Measurements from ENCODE around the gene ESRRB. TPM values are rescaled to one million over a fixed set of nuclear protein-coding genes. Genes with fewer than 3 reads are reported as not detected.

Gene ESRRB
- total RNA-seq, 1 donor from 2014 or later = 0.16 TPM

- no peaks in the 10 kb centered on the region for H3K36me3 Mint-ChIP-seq
- peaks cover 36% of the 10 kb centered on the region for H3K27me3 Mint-ChIP-seq (ENCODE audit: low read depth)
- H3K9me3 Mint-ChIP-seq = no peaks in the 10 kb centered on the region
- peaks cover 14% of the 10 kb centered on the region for H3K4me1 Mint-ChIP-seq
- TF ChIP-seq, protein P1, sequence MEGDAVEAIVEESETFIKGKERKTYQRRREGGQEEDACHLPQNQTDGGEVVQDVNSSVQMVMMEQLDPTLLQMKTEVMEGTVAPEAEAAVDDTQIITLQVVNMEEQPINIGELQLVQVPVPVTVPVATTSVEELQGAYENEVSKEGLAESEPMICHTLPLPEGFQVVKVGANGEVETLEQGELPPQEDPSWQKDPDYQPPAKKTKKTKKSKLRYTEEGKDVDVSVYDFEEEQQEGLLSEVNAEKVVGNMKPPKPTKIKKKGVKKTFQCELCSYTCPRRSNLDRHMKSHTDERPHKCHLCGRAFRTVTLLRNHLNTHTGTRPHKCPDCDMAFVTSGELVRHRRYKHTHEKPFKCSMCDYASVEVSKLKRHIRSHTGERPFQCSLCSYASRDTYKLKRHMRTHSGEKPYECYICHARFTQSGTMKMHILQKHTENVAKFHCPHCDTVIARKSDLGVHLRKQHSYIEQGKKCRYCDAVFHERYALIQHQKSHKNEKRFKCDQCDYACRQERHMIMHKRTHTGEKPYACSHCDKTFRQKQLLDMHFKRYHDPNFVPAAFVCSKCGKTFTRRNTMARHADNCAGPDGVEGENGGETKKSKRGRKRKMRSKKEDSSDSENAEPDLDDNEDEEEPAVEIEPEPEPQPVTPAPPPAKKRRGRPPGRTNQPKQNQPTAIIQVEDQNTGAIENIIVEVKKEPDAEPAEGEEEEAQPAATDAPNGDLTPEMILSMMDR (IDR thresholded peaks at IDR 0.05; ENCODE audit: unreplicated experiment) = no peak
- no peak for DNase-seq (ENCODE audit: low spot score in 2 of 2, unreplicated experiment in 2 of 2)
- no peak overlapping the region for H3K27ac Mint-ChIP-seq
- no peak overlapping the region for H3K4me3 Mint-ChIP-seq
Observed at GRCh38 chr14:76498463-76498935, 122.6 kb downstream of the ESRRB start.

GRCh38 chr14:76498976-76499375, 123.0 kb downstream of the ESRRB start:
- peaks cover 14% of the 10 kb centered on the region for H3K4me1 Mint-ChIP-seq
- no peak for DNase-seq (ENCODE audit: low spot score in 2 of 2, unreplicated experiment in 2 of 2)

DNA sequence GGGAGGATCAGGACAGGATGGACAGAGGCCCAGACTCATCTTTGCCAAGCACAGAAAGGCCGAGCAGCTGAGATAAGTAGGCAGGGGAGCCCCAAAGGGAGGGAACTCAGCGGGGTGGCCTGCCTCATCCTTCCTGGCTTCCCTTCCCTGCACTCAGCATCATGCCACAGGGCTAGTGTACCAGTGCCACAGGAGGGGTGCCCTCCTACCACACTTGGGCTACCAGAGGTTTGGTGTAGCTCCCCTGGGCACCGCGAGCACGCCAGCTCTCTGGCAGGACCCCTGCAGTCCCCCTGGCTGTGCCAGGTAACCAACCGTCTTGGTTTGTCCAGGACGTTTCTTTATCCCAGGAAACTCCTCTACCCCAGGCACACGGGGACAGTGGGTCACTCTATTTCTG, 123.5 kb downstream of the ESRRB start:
- H3K4me3 Mint-ChIP-seq = no peak overlapping the region
- peaks cover 14% of the 10 kb centered on the region for H3K4me1 Mint-ChIP-seq
- no peak overlapping the region for H3K27ac Mint-ChIP-seq
- H3K9me3 Mint-ChIP-seq = no peaks in the 10 kb centered on the region
- DNase-seq (ENCODE audit: low spot score in 2 of 2, unreplicated experiment in 2 of 2) = no peak
- TF ChIP-seq, protein P1 (IDR thresholded peaks at IDR 0.05; ENCODE audit: unreplicated experiment) = no peak
- H3K36me3 Mint-ChIP-seq = no peaks in the 10 kb centered on the region
- peaks cover 41% of the 10 kb centered on the region for H3K27me3 Mint-ChIP-seq (ENCODE audit: low read depth)

More at GRCh38 chr14:76498976-76499375, 123.0 kb downstream of the ESRRB start:
- Mint-ChIP-seq H3K36me3 (no peaks in the 10 kb centered on the region), H3K9me3 (no peaks in the 10 kb centered on the region), H3K27me3 (ENCODE audit: low read depth) (peaks cover 40% of the 10 kb centered on the region), H3K27ac (no peak overlapping the region), H3K4me3 (no peak overlapping the region)
- TF ChIP-seq, protein P1 (IDR thresholded peaks at IDR 0.05; ENCODE audit: unreplicated experiment) = no peak

- Mint-ChIP-seq H3K4me3 (no peak overlapping the region), H3K36me3 (no peaks in the 10 kb centered on the region), H3K27ac (no peak overlapping the region), H3K4me1 (peaks cover 14% of the 10 kb centered on the region), H3K27me3 (ENCODE audit: low read depth) (peaks cover 41% of the 10 kb centered on the region), H3K9me3 (no peaks in the 10 kb centered on the region)
- TF ChIP-seq, protein P1 (IDR thresholded peaks at IDR 0.05; ENCODE audit: unreplicated experiment) = no peak
- DNase-seq (ENCODE audit: low spot score in 2 of 2, unreplicated experiment in 2 of 2) = no peak
Observed at GRCh38 chr14:76500011-76500410, 124.1 kb downstream of the ESRRB start.

GRCh38 chr14:76500480-76500879, 124.5 kb downstream of the ESRRB start:
- no peaks in the 10 kb centered on the region for H3K36me3 Mint-ChIP-seq
- no peak overlapping the region for H3K4me3 Mint-ChIP-seq
- no peak for DNase-seq (ENCODE audit: low spot score in 2 of 2, unreplicated experiment in 2 of 2)
- H3K27me3 Mint-ChIP-seq (ENCODE audit: low read depth) = peaks cover 41% of the 10 kb centered on the region
- TF ChIP-seq, protein P1 (IDR thresholded peaks at IDR 0.05; ENCODE audit: unreplicated experiment) = no peak
- H3K27ac Mint-ChIP-seq = no peak overlapping the region
- no peaks in the 10 kb centered on the region for H3K9me3 Mint-ChIP-seq
- H3K4me1 Mint-ChIP-seq = peaks cover 14% of the 10 kb centered on the region

Measured in mesothelial cell of epicardium (in vitro differentiated cells).